ENCODE data around the gene C12orf43. TPM values are rescaled to one million over a fixed set of nuclear protein-coding genes. Genes with fewer than 3 reads are reported as not detected.

Gene C12orf43, protein sequence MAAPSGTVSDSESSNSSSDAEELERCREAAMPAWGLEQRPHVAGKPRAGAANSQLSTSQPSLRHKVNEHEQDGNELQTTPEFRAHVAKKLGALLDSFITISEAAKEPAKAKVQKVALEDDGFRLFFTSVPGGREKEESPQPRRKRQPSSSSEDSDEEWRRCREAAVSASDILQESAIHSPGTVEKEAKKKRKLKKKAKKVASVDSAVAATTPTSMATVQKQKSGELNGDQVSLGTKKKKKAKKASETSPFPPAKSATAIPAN
- 13.9 and 16.4 TPM in 2 replicates for total RNA-seq

DNA sequence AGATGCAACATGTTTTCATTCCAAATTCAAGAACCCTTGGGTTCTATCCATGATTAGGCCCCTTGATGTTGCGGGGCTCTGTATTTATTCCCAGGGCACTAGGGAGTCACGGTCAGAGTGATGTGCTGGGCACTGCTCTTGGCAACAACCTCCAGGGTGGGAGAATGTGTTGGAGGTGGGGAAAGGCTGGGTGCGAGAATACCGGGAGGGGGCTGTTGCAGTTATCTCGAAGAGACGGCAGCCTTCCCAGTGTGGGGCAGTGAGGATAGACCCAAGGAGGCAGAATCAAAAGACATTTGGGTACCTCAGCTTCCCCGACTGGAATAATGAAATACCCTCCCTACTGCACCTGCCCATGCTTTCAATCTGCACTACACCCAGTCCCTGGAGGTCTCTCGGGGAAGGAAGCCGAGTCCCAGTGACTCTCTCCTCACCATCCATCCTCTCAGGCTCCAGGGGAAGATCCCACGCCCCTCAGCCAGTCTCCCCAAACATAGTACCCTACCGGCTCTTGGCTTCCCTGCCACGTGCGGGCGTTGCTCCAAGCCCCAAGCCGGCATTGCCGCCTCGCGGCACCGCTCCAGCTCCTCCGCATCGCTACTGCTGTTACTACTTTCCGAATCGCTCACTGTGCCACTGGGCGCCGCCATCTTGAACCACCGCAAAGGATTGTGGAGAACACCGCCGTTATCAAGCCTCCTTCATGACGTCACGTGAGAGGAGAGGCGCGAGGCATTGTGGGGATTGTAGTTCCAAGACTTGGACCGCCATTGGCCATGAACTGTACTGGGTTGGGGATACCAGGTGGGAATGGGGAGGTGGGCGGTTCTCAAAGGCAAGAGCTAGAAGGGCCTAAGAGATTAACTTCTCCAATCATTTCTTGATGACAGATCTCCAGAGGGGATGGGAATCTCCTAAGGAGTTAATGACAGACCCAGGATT lies at the start of gene C12orf43:
Gene C12orf43, minus strand, starts transcription at position 663 of the 942 bp plus-strand sequence. Its CDS starts 13 bp downstream, at position 650.

DNA sequence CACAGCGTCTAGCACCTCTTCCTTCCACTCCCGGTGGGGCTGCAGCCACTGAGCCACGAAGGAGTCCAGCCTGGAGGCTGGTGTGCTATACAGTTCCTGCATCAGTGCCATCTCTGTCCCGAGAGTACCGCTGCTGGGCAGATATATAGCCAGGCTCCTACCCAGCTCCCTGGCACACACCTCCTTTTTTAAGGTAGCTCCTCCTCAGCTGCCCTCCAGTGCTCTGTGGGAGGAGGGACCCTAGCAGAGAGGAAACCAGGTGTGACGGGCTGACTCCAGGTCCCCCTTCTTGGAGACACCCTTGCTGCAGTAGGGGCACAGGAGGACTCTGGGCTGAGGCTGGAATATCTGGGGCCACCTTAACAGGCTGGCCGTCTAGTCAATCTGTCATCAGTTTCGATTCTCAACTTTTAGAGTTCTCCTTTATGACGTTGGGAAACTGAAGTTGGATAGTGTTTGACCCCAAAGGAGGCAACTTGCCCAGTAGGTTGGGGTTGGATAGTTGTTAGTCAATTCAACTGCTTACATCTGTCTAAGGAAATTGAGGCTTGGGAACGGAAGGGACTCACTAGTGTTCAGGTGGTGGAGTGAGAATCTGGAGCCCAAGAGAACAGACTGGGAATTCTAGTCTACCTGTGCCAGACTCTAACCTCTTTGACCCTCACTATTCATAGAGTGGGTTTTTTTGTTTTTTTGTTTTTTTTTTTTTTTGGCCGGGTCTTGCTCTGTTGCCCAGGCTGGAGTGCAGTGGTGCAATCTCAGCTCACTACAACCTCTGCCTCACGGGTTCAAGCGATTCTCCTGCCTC lies 22.8 kb upstream of the C12orf43 start, which contains the start of gene OASL:
Gene OASL, minus strand, starts transcription at position 386 of the 808 bp plus-strand sequence. Its CDS starts 275 bp downstream, at position 111.

DNA sequence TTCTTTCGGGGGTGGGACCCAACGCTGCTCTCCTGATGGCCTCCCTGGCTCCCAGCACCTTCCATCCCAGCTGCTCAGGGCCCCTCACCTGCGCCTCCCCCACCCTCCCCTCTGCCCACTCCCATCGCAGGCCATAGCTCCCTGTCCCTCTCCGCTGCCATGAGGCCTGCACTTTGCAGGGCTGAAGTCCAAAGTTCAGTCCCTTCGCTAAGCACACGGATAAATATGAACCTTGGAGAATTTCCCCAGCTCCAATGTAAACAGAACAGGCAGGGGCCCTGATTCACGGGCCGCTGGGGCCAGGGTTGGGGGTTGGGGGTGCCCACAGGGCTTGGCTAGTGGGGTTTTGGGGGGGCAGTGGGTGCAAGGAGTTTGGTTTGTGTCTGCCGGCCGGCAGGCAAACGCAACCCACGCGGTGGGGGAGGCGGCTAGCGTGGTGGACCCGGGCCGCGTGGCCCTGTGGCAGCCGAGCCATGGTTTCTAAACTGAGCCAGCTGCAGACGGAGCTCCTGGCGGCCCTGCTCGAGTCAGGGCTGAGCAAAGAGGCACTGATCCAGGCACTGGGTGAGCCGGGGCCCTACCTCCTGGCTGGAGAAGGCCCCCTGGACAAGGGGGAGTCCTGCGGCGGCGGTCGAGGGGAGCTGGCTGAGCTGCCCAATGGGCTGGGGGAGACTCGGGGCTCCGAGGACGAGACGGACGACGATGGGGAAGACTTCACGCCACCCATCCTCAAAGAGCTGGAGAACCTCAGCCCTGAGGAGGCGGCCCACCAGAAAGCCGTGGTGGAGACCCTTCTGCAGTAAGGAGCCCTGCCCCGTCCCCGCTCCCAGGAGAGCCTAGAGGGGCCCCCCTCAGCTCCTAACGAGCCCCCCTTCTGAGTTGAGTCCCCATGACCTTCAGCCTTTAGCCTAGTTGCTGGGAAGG lies 37.7 kb downstream of the C12orf43 start, which contains the start of gene HNF1A:
Gene HNF1A, plus strand, starts transcription at position 248 of the 924 bp plus-strand sequence. Its CDS starts 226 bp downstream, at position 474.

Other genes with a start within 250 kb of the C12orf43 start
- gene SPPL3, start 112.1 kb downstream of the C12orf43 start, total RNA-seq: 10.5 and 12.0 TPM in 2 replicates
- gene HNF1A, start 37.9 kb downstream of the C12orf43 start, total RNA-seq: not detected in 2 replicates
- gene OASL, start 22.8 kb upstream of the C12orf43 start, total RNA-seq: 0.86 and 0.88 TPM in 2 replicates
- 0.14 and 2.8 TPM in 2 replicates for gene P2RX7, start 116.4 kb upstream of the C12orf43 start, total RNA-seq
- gene P2RX4, start 193.6 kb upstream of the C12orf43 start, total RNA-seq: 19.6 and 68.3 TPM in 2 replicates